Activated naive CD4-positive, alpha-beta T cell treated with anti-CD3 and anti-CD28 coated beads for 36 hours (primary cell): ENCODE data around the gene RBM4. TPM values are rescaled to one million over a fixed set of nuclear protein-coding genes. Genes with fewer than 3 reads are reported as not detected.
A peak's percentile ranks its signal among the peaks of the same experiment; 100 is the strongest.
"Not testable (repeated sequence)": the region's sequence is repeated elsewhere in the genome, so short reads cannot be mapped to it uniquely, and the experiment has no call there.

Source experiments
- CTCF ChIA-PET: fragments of 350-600 bp; sonication (Branson Sonifier 250); formaldehyde crosslinking; loops from one replicate; lab custom pipeline; 2021; ENCODE audit warnings: antibody characterized with exemption; lab: Charles Lee
- DNase-seq: peaks from one replicate; pipeline ENCODE4 v3.0.0-alpha.2; 2020
- H3K27ac Mint-ChIP-seq: one replicate; pipeline ENCODE4 v1.8.0; 2021; ENCODE audit warnings: mild to moderate bottlenecking, mixed read lengths
- H3K27me3 Mint-ChIP-seq: one replicate; pipeline ENCODE4 v1.8.0; 2021; ENCODE audit warnings: low read depth, mixed read lengths
- H3K36me3 Mint-ChIP-seq: one replicate; pipeline ENCODE4 v1.8.0; 2021; ENCODE audit warnings: low read depth, mixed read lengths
- H3K4me1 Mint-ChIP-seq: one replicate; pipeline ENCODE4 v1.8.0; 2021; ENCODE audit warnings: low read depth, mixed read lengths
- H3K4me3 Mint-ChIP-seq: one replicate; pipeline ENCODE4 v1.8.0; 2021; ENCODE audit warnings: mild to moderate bottlenecking, moderate library complexity, mixed read lengths
- H3K9me3 Mint-ChIP-seq: one replicate; pipeline ENCODE4 v1.8.0; 2021; ENCODE audit warnings: mixed read lengths
- intact Hi-C: fragments of 100-400 bp; cut with micrococcal nuclease; formaldehyde crosslinking; loops from one replicate; pipeline ENCODE4 v1.15.1; 2023
- total RNA-seq, 2 experiments: library from RNA; stranded (reverse); gene quantifications; one replicate each; pipeline ENCODE4 v1.2.3, GENCODE V29; 2021

RBM4 gene
- total RNA-seq, 2 experiments from 2014 or later: 85.9 to 98.1 TPM

DNA sequence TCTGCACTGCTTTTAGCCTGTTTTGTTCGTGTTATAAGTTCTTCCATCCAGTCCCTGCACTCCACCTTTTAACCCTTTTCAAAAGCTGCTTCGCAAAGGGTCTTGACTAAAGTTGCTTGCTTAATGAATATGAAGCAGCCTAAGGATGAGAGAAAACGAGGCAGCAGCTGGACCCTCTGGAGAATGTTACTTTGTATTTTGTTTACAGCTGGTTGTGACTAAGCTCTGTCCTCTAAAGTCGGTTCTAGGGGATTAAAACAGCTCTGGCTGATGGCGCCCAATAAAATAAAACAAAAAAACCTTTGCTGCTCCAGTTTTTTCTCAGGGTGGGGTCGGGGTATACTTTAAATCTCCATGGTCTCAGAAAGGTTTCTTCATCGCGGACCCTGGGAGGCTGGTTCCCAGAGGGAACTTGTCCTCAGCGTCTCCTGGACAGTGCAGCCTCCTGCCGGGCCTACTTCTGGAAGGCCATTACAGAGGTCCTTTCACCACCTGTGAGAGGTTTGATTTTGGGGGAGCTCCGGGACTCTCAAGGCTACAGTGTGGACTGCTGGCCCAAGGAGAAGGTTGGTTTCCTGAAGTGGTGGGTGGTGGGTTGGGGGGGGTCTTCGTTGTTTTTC lies 836 bp upstream of the RBM4 start:
- Mint-ChIP-seq H3K36me3 (peaks cover 63% of the 10 kb centered on the region), H3K27me3 (no peaks in the 10 kb centered on the region), H3K9me3 (no peaks in the 10 kb centered on the region), H3K4me1 (peaks cover 53% of the 10 kb centered on the region), H3K27ac (peak overlapping the region; percentile 96), H3K4me3 (peak overlapping the region; percentile 95)
- intact Hi-C loops: loop anchor here (1.0 to 5.0 kb wide), 6 partner anchors 21 to 230 kb away; partner anchors contain the start of genes ACTN3, CCDC87, CCS and DPP3
- DNase-seq: no peak
- CTCF ChIA-PET: interaction anchor here (0.6 to 2.4 kb wide), 11 partner anchors 9 to 252 kb away, joined by 3 to 14 read pairs (median 5); partner anchors contain the start of genes CCDC87, CCS, RBM14 and RBM4B

DNA sequence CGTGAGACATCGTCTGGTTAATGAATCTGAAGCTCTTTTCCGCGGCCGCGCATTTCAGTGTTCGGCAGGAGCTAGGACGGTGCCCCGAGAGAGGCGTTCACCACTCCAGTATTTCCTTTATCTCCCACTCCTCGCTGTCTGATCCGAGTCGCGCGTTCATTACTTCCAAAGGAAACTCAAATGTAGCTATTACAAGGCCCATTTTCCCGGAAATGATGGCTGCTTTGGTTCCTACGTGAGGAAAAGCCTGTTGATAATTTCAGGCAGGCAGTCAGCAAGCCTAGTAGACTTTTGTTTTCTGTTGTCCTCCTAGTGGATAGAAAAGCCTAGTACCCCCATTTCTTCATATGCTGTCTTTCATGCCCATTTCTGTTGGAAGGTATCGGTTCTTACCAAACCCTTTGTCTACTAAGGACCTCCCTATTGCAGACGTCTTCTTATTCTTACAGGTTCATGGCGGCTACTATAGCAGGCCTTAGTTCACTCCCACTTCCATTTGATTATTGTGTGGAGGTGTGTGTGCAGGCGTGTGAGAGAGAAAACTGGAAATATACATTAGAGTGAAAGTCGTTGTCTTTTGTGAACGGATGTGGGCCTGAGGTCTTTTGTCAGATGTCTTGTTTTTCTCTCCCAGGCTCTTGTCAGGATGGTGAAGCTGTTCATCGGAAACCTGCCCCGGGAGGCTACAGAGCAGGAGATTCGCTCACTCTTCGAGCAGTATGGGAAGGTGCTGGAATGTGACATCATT lies 737 bp downstream of the RBM4 start:
- Mint-ChIP-seq H3K36me3 (peaks cover 70% of the 10 kb centered on the region), H3K9me3 (no peaks in the 10 kb centered on the region), H3K27me3 (no peaks in the 10 kb centered on the region), H3K4me1 (peaks cover 69% of the 10 kb centered on the region), H3K4me3 (peak overlapping the region; percentile 95), H3K27ac (peak overlapping the region; percentile 96)
- CTCF ChIA-PET: interaction anchor here (0.9 to 2.4 kb wide), 6 partner anchors 10 to 327 kb away, joined by 3 to 14 read pairs (median 6); partner anchors contain the start of genes CCDC87, CCS, RBM14 and RBM4B
- intact Hi-C loops: loop anchor here (5.0 kb wide), 1 partner anchor 232 kb away; no protein-coding TSS in a partner anchor
- peak; percentile 49 for DNase-seq

DNA sequence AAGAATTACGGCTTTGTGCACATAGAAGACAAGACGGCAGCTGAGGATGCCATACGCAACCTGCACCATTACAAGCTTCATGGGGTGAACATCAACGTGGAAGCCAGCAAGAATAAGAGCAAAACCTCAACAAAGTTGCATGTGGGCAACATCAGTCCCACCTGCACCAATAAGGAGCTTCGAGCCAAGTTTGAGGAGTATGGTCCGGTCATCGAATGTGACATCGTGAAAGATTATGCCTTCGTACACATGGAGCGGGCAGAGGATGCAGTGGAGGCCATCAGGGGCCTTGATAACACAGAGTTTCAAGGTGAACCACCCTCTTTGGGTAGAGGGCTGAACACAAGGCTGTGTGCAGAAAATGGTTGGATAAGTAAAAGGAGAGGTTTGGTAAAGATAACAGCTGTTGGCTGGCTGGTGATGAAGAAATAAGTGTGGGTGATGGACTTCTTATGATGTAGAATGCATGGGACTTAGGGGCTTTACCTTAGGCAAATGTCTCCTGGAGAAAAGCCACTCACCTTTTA lies 1.4 kb downstream of the RBM4 start:
- CTCF ChIA-PET: interaction anchor here (0.6 to 1.4 kb wide), 3 partner anchors 9 to 327 kb away, joined by 3 to 6 read pairs (median 3); no protein-coding TSS in a partner anchor
- H3K9me3 Mint-ChIP-seq, DNase-seq, H3K27me3 Mint-ChIP-seq: not testable (repeated sequence)
- Mint-ChIP-seq H3K27ac (peak overlapping the region; percentile 96), H3K4me1 (peaks cover 72% of the 10 kb centered on the region), H3K36me3 (peaks cover 71% of the 10 kb centered on the region), H3K4me3 (peak overlapping the region; percentile 95)
- intact Hi-C loops: loop anchor here (5.0 kb wide), 1 partner anchor 233 kb away; no protein-coding TSS in a partner anchor

DNA sequence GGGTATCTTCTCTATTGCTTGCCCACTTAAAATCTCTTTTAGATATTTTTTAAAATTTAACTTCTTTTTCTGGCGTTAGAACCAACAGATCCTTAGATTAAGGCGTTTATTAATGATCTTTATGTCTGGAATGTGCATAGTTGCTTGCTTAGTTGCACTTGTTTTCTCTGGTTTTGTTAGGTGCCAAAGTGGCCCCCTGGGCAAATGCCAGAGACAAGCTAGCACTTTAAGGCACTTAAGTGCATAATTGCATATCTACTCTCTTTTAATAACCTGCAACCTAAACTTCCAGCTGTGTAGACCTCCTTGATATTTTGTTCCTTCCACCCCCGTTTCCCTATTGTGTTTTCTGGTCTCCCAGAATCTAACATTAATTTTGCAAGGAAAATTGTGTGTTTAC lies 3.3 kb downstream of the RBM4 start:
- CTCF ChIA-PET: no interaction called here

DNA sequence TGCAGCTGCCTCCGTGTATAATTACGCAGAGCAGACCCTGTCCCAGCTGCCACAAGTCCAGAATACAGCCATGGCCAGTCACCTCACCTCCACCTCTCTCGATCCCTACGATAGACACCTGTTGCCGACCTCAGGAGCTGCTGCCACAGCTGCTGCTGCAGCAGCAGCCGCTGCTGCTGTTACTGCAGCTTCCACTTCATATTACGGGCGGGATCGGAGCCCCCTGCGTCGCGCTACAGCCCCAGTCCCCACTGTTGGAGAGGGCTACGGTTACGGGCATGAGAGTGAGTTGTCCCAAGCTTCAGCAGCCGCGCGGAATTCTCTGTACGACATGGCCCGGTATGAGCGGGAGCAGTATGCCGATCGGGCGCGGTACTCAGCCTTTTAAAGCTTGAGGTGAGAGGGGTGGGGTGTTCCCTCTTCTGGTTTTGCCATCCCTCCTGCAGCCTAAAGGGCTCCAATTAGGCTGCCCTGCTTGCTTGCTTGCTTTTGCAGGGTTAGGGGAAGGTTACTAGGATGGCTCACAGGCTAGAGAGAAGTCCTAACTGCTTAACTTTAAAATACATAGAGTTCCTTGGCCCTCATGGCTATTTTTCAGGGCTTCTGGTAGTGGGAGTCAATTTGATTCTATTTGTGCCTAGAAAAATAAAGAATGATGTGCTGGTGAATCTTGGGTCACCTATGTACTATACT lies 5.4 kb downstream of the RBM4 start:
- intact Hi-C loops: no loop called here

More for the DNA sequence above, 3.3 kb downstream of the RBM4 start:
- Mint-ChIP-seq H3K9me3 (no peaks in the 10 kb centered on the region), H3K4me3 (peak overlapping the region; percentile 7), H3K4me1 (peaks cover 84% of the 10 kb centered on the region), H3K27ac (peak overlapping the region; percentile 2), H3K36me3 (peaks cover 83% of the 10 kb centered on the region), H3K27me3 (no peaks in the 10 kb centered on the region)
- intact Hi-C loops: no loop called here
- no peak for DNase-seq

DNA sequence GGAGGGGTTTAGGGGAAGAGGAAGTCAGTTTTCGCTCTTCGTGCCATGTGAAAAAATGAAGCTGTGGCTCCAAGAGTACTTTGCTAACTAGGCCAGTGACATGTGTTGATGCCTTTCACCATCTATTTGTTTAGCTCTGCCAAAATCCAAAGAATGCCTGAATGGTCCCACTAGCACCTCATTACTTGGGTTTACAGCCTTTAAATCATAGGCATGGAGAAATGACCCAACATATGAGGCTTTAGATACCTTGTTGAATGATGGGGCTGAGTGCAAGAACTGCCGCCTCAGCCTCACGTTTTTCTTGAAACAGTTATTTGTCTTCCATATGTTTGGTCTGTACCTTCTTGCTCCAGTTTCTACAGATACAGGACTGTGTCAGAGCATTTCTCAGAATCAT lies 8.3 kb downstream of the RBM4 start:
- H3K9me3 Mint-ChIP-seq: no peaks in the 10 kb centered on the region
- intact Hi-C loops: no loop called here
- H3K4me3 Mint-ChIP-seq: no peak overlapping the region
- CTCF ChIA-PET: interaction anchor here (1.9 kb wide), 1 partner anchor 31 kb away, joined by 14 read pairs; the partner anchor contains the start of gene RBM4B
- H3K27ac Mint-ChIP-seq: peak overlapping the region; percentile 38
- H3K27me3 Mint-ChIP-seq: no peaks in the 10 kb centered on the region
- H3K36me3 Mint-ChIP-seq: peaks cover 76% of the 10 kb centered on the region
- peaks cover 80% of the 10 kb centered on the region for H3K4me1 Mint-ChIP-seq
- DNase-seq: no peak

More for the DNA sequence above, 5.4 kb downstream of the RBM4 start:
- H3K4me1 Mint-ChIP-seq: peaks cover 80% of the 10 kb centered on the region
- CTCF ChIA-PET: no interaction called here
- H3K27me3 Mint-ChIP-seq: no peaks in the 10 kb centered on the region
- peak overlapping the region; percentile 47 for H3K27ac Mint-ChIP-seq
- no peak for DNase-seq
- peak overlapping the region; percentile 19 for H3K4me3 Mint-ChIP-seq
- no peaks in the 10 kb centered on the region for H3K9me3 Mint-ChIP-seq
- H3K36me3 Mint-ChIP-seq: peaks cover 85% of the 10 kb centered on the region

DNA sequence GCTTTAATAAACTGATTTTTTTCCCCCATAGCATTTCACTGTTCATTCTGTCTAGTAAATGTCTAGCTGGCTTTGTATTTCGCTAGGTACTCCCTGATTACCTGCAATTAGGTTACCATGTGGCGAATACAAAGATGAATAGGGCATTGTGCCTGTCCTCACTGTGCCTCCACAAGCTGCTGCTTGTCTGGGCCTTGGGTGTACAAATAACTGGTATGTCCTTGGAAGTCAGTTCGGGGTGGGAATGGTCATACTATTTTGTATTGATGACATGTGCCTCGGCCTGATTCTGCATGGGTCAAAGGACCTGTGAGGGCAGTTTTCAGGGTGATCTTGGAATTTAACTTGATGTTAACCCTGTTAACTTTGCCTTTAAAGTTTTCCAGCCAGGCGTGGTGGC lies 11.4 kb downstream of the RBM4 start:
- Mint-ChIP-seq H3K4me3 (no peak overlapping the region), H3K27me3 (no peaks in the 10 kb centered on the region), H3K9me3 (no peaks in the 10 kb centered on the region), H3K27ac (peak overlapping the region; percentile 56), H3K4me1 (peaks cover 62% of the 10 kb centered on the region), H3K36me3 (peaks cover 57% of the 10 kb centered on the region)
- CTCF ChIA-PET: interaction anchor here (1.0 kb wide), 2 partner anchors 8 to 20 kb away, joined by 4 to 5 read pairs; no protein-coding TSS in a partner anchor
- DNase-seq: no peak
- intact Hi-C loops: no loop called here

DNA sequence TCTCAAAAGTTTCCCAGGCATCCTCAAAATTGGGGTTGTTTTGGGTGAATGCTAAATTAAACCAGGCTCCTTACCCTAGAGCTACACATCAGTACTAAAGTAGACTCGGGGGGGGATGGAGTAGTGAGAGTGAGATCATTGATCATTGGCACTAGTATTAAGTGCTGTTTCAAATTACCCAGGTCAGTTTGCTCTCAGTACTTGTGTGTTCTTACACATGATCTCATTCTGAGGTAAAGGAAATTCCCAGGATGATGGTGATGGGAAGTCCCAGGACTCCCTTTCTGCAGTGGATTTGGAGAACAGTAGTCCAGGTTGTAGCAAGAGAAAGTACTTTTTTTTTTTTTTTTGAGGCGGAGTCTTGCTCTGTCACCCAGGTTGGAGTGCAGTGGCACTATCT lies 12.5 kb downstream of the RBM4 start:
- no peak for DNase-seq
- intact Hi-C loops: no loop called here
- no peak overlapping the region for H3K27ac Mint-ChIP-seq
- H3K4me1 Mint-ChIP-seq: peaks cover 54% of the 10 kb centered on the region
- H3K4me3 Mint-ChIP-seq: no peak overlapping the region
- no peaks in the 10 kb centered on the region for H3K27me3 Mint-ChIP-seq
- H3K36me3 Mint-ChIP-seq: peaks cover 52% of the 10 kb centered on the region
- CTCF ChIA-PET: interaction anchor here (1.0 kb wide), 1 partner anchor 21 kb away, joined by 5 read pairs; no protein-coding TSS in a partner anchor
- H3K9me3 Mint-ChIP-seq: no peaks in the 10 kb centered on the region

DNA sequence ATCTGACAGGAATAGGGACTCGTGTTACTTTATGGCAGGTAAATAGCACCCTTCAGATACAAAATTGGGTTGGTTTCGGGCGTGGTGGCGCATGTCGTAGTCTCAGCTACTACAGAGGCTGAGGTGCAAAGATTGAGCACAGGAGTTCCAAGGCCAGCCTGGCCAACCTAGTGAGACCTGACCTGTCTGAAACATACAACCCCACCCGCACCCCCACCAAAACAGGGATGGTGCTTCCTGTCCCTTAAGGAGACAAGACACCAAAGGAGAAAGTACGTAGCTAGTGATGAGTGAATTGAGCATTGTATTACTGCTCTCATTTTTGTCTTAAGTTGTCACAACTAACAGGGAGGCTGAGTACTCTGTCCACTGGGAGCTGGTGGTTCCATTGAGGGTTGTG lies 14.1 kb downstream of the RBM4 start:
- Mint-ChIP-seq H3K9me3 (no peaks in the 10 kb centered on the region), H3K36me3 (peaks cover 41% of the 10 kb centered on the region), H3K4me1 (peaks cover 40% of the 10 kb centered on the region), H3K4me3 (no peak overlapping the region), H3K27me3 (no peaks in the 10 kb centered on the region), H3K27ac (peak overlapping the region; percentile 74)
- CTCF ChIA-PET: interaction anchor here (0.6 to 1.8 kb wide), 2 partner anchors 10 to 63 kb away, joined by 5 to 6 read pairs; no protein-coding TSS in a partner anchor
- no peak for DNase-seq
- intact Hi-C loops: no loop called here

DNA sequence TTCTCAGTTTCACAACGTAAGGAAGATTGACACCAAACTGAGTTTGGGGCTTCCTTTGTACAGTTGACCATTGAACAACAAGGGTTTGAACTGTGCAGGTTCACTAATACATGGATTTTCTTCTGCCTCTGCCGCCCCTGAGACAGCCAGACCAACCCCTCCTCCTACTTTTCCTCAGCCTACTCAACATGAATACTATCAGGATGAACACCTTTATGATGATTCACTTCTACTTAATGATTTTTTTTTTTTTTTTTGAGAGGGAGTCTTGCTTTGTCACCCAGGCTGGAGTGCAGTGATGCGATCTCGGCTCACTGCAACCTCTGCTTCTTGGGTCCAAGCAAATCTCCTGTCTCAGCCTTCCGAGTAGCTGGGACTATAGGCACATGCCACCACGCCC lies 14.6 kb downstream of the RBM4 start:
- Mint-ChIP-seq H3K4me1 (peaks cover 39% of the 10 kb centered on the region), H3K27me3 (no peaks in the 10 kb centered on the region), H3K27ac (peak overlapping the region; percentile 74), H3K36me3 (peaks cover 41% of the 10 kb centered on the region), H3K4me3 (no peak overlapping the region), H3K9me3 (no peaks in the 10 kb centered on the region)
- DNase-seq: no peak
- CTCF ChIA-PET: interaction anchor here (0.7 to 1.8 kb wide), 2 partner anchors 9 to 37 kb away, joined by 3 to 6 read pairs; no protein-coding TSS in a partner anchor
- intact Hi-C loops: no loop called here

- peaks cover 25% of the 10 kb centered on the region for H3K36me3 Mint-ChIP-seq
- no peak overlapping the region for H3K4me3 Mint-ChIP-seq
- CTCF ChIA-PET: interaction anchor here (0.7 to 1.8 kb wide), 3 partner anchors 22 to 234 kb away, joined by 3 to 7 read pairs (median 5); no protein-coding TSS in a partner anchor
- H3K27ac Mint-ChIP-seq: peak overlapping the region; percentile 3
- no peaks in the 10 kb centered on the region for H3K27me3 Mint-ChIP-seq
- peaks cover 11% of the 10 kb centered on the region for H3K4me1 Mint-ChIP-seq
- H3K9me3 Mint-ChIP-seq: no peaks in the 10 kb centered on the region
- no peak for DNase-seq
- intact Hi-C loops: no loop called here
Observed at GRCh38 chr11:66659763-66660162, 21.3 kb downstream of the RBM4 start.
